ENCODE results near the gene SPRN. TPM values are rescaled to one million over a fixed set of nuclear protein-coding genes. Genes with fewer than 3 reads are reported as not detected.

The SPRN gene
- total RNA-seq, 1 donor from 2014 or later: 4.0 TPM

GRCh38 chr10:133460208-133460769 is 35.9 kb upstream of the SPRN start:
- no peaks in the 10 kb centered on the region for H3K36me3 ChIP-seq (ENCODE audit: insufficient read depth, low read length)
- H3K4me2 ChIP-seq (ENCODE audit: low read length): no peak overlapping the region
- H3K27ac Mint-ChIP-seq (ENCODE audit: unreplicated experiment): no peak overlapping the region
- H3K27me3 Mint-ChIP-seq (ENCODE audit: low read depth, unreplicated experiment): peaks cover 13% of the 10 kb centered on the region
- H3K79me2 ChIP-seq (ENCODE audit: insufficient read depth, low read length): no peaks in the 10 kb centered on the region
- no peak overlapping the region for H2AFZ ChIP-seq (ENCODE audit: low read depth, low read length)
- H3K4me1 Mint-ChIP-seq (ENCODE audit: low read depth, unreplicated experiment): no peaks in the 10 kb centered on the region
- peaks cover 5% of the 10 kb centered on the region for H3K9me3 ChIP-seq (ENCODE audit: insufficient read depth, low read depth, low read length)
- TF ChIP-seq EZH2 (IDR thresholded peaks at IDR 0.05; ENCODE audit: insufficient read depth, low read length) (no peak), CTCF (IDR thresholded peaks at IDR 0.05; ENCODE audit: insufficient read depth, low read depth, low read length) (no peak)
- FAIRE-seq (no peak), DNase-seq (ENCODE audit: low read depth) (no peak)
- no peaks in the 10 kb centered on the region for H3K36me3 Mint-ChIP-seq (ENCODE audit: low read depth, unreplicated experiment)
- no peak overlapping the region for H3K27ac ChIP-seq (ENCODE audit: low read depth, low read length)
- no peaks in the 10 kb centered on the region for H4K20me1 ChIP-seq (ENCODE audit: insufficient read depth, low read length)
- no peak overlapping the region for H3K4me3 Mint-ChIP-seq (ENCODE audit: unreplicated experiment)
- H3K27me3 ChIP-seq (ENCODE audit: insufficient read depth, low read length): no peaks in the 10 kb centered on the region
- H3K4me1 ChIP-seq (ENCODE audit: insufficient read depth, low read length): no peaks in the 10 kb centered on the region
- peaks cover 5% of the 10 kb centered on the region for H3K9me3 Mint-ChIP-seq (ENCODE audit: unreplicated experiment)
- no peak overlapping the region for H3K4me3 ChIP-seq (ENCODE audit: insufficient read depth, low read depth, low read length)
- no peak overlapping the region for H3K9ac ChIP-seq (ENCODE audit: low read length)

DNA sequence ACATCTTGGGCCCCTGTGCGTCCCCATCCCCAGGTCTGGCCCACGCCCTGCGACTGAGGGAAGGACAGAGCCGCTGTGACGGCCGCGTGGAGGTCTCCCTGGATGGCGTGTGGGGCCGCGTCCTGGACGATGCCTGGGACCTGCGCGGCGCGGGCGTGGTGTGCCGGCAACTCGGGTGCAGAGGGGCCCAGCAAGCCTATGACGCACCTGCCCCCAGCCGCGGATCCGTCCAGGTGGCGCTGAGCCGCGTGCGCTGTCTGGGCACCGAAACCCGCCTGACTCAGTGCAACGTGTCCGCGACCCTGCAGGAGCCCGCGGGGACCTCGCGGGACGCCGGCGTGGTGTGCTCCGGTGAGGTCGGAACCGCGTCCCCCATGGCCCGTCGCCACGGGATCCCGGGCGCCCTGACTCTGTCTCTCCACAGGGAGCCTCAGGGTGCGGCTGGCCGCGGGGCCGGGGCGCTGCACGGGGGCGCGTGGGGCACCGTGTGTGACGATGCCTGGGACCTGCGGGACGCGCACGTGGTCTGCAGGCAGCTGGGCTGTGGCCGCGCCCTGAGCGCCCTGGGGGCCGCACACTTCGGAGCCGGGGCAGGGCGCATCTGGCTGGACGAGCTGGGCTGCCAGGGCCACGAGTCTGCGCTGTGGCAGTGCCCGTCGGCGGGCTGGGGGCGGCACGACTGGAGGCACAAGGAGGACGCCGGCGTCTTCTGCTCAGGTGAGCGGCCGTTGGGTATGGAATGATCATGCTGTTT is 35.2 kb upstream of the SPRN start:
- FAIRE-seq: no peak
- no peak for TF ChIP-seq EZH2 (IDR thresholded peaks at IDR 0.05; ENCODE audit: insufficient read depth, low read length)
- no peak for TF ChIP-seq CTCF (IDR thresholded peaks at IDR 0.05; ENCODE audit: insufficient read depth, low read depth, low read length)
- no peaks in the 10 kb centered on the region for H3K27me3 ChIP-seq (ENCODE audit: insufficient read depth, low read length)

More for the DNA sequence above, 35.2 kb upstream of the SPRN start:
- DNase-seq (ENCODE audit: low read depth): no peak
- no peak overlapping the region for H3K4me2 ChIP-seq (ENCODE audit: low read length)
- H3K9me3 Mint-ChIP-seq (ENCODE audit: unreplicated experiment): peaks cover 5% of the 10 kb centered on the region
- H3K27ac ChIP-seq (ENCODE audit: low read depth, low read length): no peak overlapping the region
- H3K4me1 ChIP-seq (ENCODE audit: insufficient read depth, low read length): no peaks in the 10 kb centered on the region
- H3K36me3 Mint-ChIP-seq (ENCODE audit: low read depth, unreplicated experiment): no peaks in the 10 kb centered on the region
- no peak overlapping the region for H2AFZ ChIP-seq (ENCODE audit: low read depth, low read length)
- H3K4me3 ChIP-seq (ENCODE audit: insufficient read depth, low read depth, low read length): no peak overlapping the region
- no peaks in the 10 kb centered on the region for H3K36me3 ChIP-seq (ENCODE audit: insufficient read depth, low read length)
- no peak overlapping the region for H3K4me3 Mint-ChIP-seq (ENCODE audit: unreplicated experiment)
- no peak overlapping the region for H3K9ac ChIP-seq (ENCODE audit: low read length)
- no peaks in the 10 kb centered on the region for H3K4me1 Mint-ChIP-seq (ENCODE audit: low read depth, unreplicated experiment)
- no peaks in the 10 kb centered on the region for H4K20me1 ChIP-seq (ENCODE audit: insufficient read depth, low read length)
- no peak overlapping the region for H3K27ac Mint-ChIP-seq (ENCODE audit: unreplicated experiment)
- H3K9me3 ChIP-seq (ENCODE audit: insufficient read depth, low read depth, low read length): peaks cover 5% of the 10 kb centered on the region
- no peaks in the 10 kb centered on the region for H3K79me2 ChIP-seq (ENCODE audit: insufficient read depth, low read length)
- peaks cover 10% of the 10 kb centered on the region for H3K27me3 Mint-ChIP-seq (ENCODE audit: low read depth, unreplicated experiment)

All from astrocyte (in vitro differentiated cells and primary cell).